ENCODE data around the gene KIF2A.

Gene KIF2A

GRCh38 chr5:62305715-62306322, at the start of gene KIF2A (continued):
- no peak for TF ChIP-seq ELK4 (IDR thresholded peaks at IDR 0.05; ENCODE audit: borderline replicate concordance, low read depth, low read length)
- peak; percentile 68; the same call in 1 of the 2 replicates for TF ChIP-seq ZNF629 (tag by site-specific recombination; IDR thresholded peaks at IDR 0.05)
- no peak for TF ChIP-seq ZNF791 (tag by site-specific recombination; IDR thresholded peaks at IDR 0.05)
- peak; percentile 49; the same call in 1 of the 2 replicates for TF ChIP-seq ZNF10 (tag by site-specific recombination; IDR thresholded peaks at IDR 0.05)
- no peak for TF ChIP-seq IKZF3 (tag by site-specific recombination; IDR thresholded peaks at IDR 0.05)
- TF ChIP-seq HOXD13 (CRISPR knock-in tag; IDR thresholded peaks at IDR 0.05; ENCODE audit: borderline replicate concordance), result no peak; the same call in 1 of the 2 replicates
- TF ChIP-seq ZNF514 (tag by site-specific recombination; IDR thresholded peaks at IDR 0.05), result no peak
- peak; percentile 58; the same call in 1 of the 2 replicates for TF ChIP-seq ZNF366 (tag by site-specific recombination; conservative IDR thresholded peaks at IDR 0.05)
- TF ChIP-seq ZNF112 (tag by site-specific recombination; IDR thresholded peaks at IDR 0.05), result no peak
- no peak for TF ChIP-seq ZNF623 (tag by site-specific recombination; IDR thresholded peaks at IDR 0.05)
- TF ChIP-seq ZBTB10 (tag by site-specific recombination; IDR thresholded peaks at IDR 0.05), result no peak
- peak; percentile 56 for TF ChIP-seq ZBTB48 (tag by site-specific recombination; IDR thresholded peaks at IDR 0.05)
- no peak for TF ChIP-seq GLIS2 (tag by site-specific recombination; IDR thresholded peaks at IDR 0.05)
- TF ChIP-seq ZNF704 (tag by site-specific recombination; IDR thresholded peaks at IDR 0.05), result no peak
- 0 out of 2 replicates have a peak, but pooled peaks have one; percentile 44 for TF ChIP-seq PRDM1 (tag by site-specific recombination; IDR thresholded peaks at IDR 0.05)
- TF ChIP-seq AEBP2 (tag by site-specific recombination; IDR thresholded peaks at IDR 0.05; ENCODE audit: borderline replicate concordance), result no peak
- no peak for TF ChIP-seq GLI4 (tag by site-specific recombination; IDR thresholded peaks at IDR 0.05)
- TF ChIP-seq ZBTB8A (tag by site-specific recombination; IDR thresholded peaks at IDR 0.05), result peak; percentile 77
- TF ChIP-seq HOXA7 (CRISPR knock-in tag; IDR thresholded peaks at IDR 0.05; ENCODE audit: borderline replicate concordance), result no peak
- TF ChIP-seq ZNF146 (tag by site-specific recombination; IDR thresholded peaks at IDR 0.05), result no peak
- TF ChIP-seq EGR2 (tag by site-specific recombination; IDR thresholded peaks at IDR 0.05; ENCODE audit: low read depth), result no peak
- TF ChIP-seq ZNF837 (tag by site-specific recombination; IDR thresholded peaks at IDR 0.05), result no peak
- TF ChIP-seq BCL6B (tag by site-specific recombination; IDR thresholded peaks at IDR 0.05), result no peak
- TF ChIP-seq ZBTB49 (tag by site-specific recombination; IDR thresholded peaks at IDR 0.05; ENCODE audit: low read depth), result no peak
- no peak for TF ChIP-seq ZSCAN18 (tag by site-specific recombination; IDR thresholded peaks at IDR 0.05)
- TF ChIP-seq ATF2 (tag by site-specific recombination; IDR thresholded peaks at IDR 0.05; ENCODE audit: low read depth), result no peak
